ENCODE results near the gene TOR4A. TPM values are rescaled to one million over a fixed set of nuclear protein-coding genes. Genes with fewer than 3 reads are reported as not detected.

TOR4A gene
- total and polyA plus RNA-seq, 9 of the 15 experiments (the other 6 are each of a cell fraction or from before 2014, with no cell fraction given): 3.9 to 49.2 (median 8.8) TPM

- POLR2A ChIA-PET: interaction anchor here (0.6 to 2.3 kb wide), 5 partner anchors 9 to 119 kb away, joined by 3 to 10 read pairs (median 3); partner anchors contain the start of genes EXD3 and NOXA1
- CTCF ChIA-PET (ENCODE audit: low intra/inter-chr PET ratio): no interaction called here
- in situ Hi-C loops (cut with MboI): no loop called here
- Histone ChIP-seq H3K4me1 (replicated peaks in 1 of 2; ENCODE audit: control insufficient read depth in 2 of 2, insufficient read depth in 2 of 2, low read length in 2 of 2) (peaks cover 24 to 87% of the 10 kb centered on the region in 2 experiments), H3K27me3 (ENCODE audit: control insufficient read depth in 2 of 2, insufficient read depth in 2 of 2, low read length in 2 of 2) (no peaks in the 10 kb centered on the region), H3K4me2 (ENCODE audit: insufficient read depth, low read length) (no peak overlapping the region), H2AFZ (ENCODE audit: low read depth, low read length) (no peak overlapping the region), H3K9me3 (replicated peaks; ENCODE audit: control insufficient read depth, insufficient read depth, low read depth, low read length) (no peaks in the 10 kb centered on the region), H3K4me3 (no peak overlapping the region), H3K27ac (ENCODE audit: extremely low read depth, low read depth, low read length) (no peak overlapping the region), H3K36me3 (ENCODE audit: control insufficient read depth, insufficient read depth, low read length) (no peaks in the 10 kb centered on the region), H3K9me1 (ENCODE audit: control insufficient read depth, insufficient read depth, low read length) (peaks cover 7% of the 10 kb centered on the region), H3K79me2 (ENCODE audit: control insufficient read depth, insufficient read depth, low read length) (peaks cover 22% of the 10 kb centered on the region), H4K20me1 (replicated peaks; ENCODE audit: control insufficient read depth, insufficient read depth, low read length) (peaks cover 13% of the 10 kb centered on the region), H3K9ac (ENCODE audit: insufficient read depth in 1 of 2, low read depth in 2 of 2, low read length in 2 of 2) (no peak overlapping the region)
- no TSS peak for BruUV-seq (replicated peaks)
- FAIRE-seq (no peak), DNase-seq (ENCODE audit: extremely low read depth in 1 of 4, low spot score in 3 of 4) (no peak), ATAC-seq (no peak)
- WGBS (ENCODE audit: insufficient coverage, low coverage, missing lambda C conversion rate): 44% methylated on average over 13 of the region's 16 CpGs
- intact Hi-C loops (cut with micrococcal nuclease): loop anchor here (5.0 to 10.0 kb wide), 4 partner anchors 62 to 228 kb away; partner anchors contain the start of genes EXD3, NOXA1 and TUBB4B
- TF ChIP-seq TAF1 (IDR thresholded peaks at IDR 0.05; ENCODE audit: control insufficient read depth, extremely low read depth, insufficient read depth, low read length, severe bottlenecking): no peak
- no peak for TF ChIP-seq CBFA2T2 (conservative IDR thresholded peaks at IDR 0.05)
- TF ChIP-seq ZNF324 (CRISPR knock-in tag; IDR thresholded peaks at IDR 0.05): no peak
- TF ChIP-seq ZNF695 (CRISPR knock-in tag; IDR thresholded peaks at IDR 0.05): no peak
- no peak for TF ChIP-seq TRIM28 (IDR thresholded peaks at IDR 0.05)
- peak; percentile 68 for TF ChIP-seq ZNF316 (IDR thresholded peaks at IDR 0.05)
- TF ChIP-seq, protein P1, sequence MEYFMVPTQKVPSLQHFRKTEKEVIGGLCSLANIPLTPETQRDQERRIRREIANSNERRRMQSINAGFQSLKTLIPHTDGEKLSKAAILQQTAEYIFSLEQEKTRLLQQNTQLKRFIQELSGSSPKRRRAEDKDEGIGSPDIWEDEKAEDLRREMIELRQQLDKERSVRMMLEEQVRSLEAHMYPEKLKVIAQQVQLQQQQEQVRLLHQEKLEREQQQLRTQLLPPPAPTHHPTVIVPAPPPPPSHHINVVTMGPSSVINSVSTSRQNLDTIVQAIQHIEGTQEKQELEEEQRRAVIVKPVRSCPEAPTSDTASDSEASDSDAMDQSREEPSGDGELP (CRISPR knock-in tag; IDR thresholded peaks at IDR 0.05; ENCODE audit: borderline replicate concordance): 0 out of 2 replicates have a peak, but pooled peaks have one; percentile 18
- TF ChIP-seq NFIC (IDR thresholded peaks at IDR 0.05): no peak
- TF ChIP-seq, protein P2, sequence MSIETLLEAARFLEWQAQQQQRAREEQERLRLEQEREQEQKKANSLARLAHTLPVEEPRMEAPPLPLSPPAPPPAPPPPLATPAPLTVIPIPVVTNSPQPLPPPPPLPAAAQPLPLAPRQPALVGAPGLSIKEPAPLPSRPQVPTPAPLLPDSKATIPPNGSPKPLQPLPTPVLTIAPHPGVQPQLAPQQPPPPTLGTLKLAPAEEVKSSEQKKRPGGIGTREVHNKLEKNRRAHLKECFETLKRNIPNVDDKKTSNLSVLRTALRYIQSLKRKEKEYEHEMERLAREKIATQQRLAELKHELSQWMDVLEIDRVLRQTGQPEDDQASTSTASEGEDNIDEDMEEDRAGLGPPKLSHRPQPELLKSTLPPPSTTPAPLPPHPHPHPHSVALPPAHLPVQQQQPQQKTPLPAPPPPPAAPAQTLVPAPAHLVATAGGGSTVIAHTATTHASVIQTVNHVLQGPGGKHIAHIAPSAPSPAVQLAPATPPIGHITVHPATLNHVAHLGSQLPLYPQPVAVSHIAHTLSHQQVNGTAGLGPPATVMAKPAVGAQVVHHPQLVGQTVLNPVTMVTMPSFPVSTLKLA (conservative IDR thresholded peaks at IDR 0.05): no peak
- no peak for TF ChIP-seq TAL1 (IDR thresholded peaks at IDR 0.05)
- TF ChIP-seq ZNF146 (CRISPR knock-in tag; IDR thresholded peaks at IDR 0.05; ENCODE audit: unreplicated experiment): no peak
- peak; percentile 72 for TF ChIP-seq C11orf30 (IDR thresholded peaks at IDR 0.05; ENCODE audit: low read depth)
- TF ChIP-seq, protein P3, sequence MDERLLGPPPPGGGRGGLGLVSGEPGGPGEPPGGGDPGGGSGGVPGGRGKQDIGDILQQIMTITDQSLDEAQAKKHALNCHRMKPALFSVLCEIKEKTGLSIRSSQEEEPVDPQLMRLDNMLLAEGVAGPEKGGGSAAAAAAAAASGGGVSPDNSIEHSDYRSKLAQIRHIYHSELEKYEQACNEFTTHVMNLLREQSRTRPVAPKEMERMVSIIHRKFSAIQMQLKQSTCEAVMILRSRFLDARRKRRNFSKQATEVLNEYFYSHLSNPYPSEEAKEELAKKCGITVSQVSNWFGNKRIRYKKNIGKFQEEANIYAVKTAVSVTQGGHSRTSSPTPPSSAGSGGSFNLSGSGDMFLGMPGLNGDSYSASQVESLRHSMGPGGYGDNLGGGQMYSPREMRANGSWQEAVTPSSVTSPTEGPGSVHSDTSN (CRISPR knock-in tag; IDR thresholded peaks at IDR 0.05; ENCODE audit: low read depth): no peak
- TF ChIP-seq, protein P3 (tag; conservative IDR thresholded peaks at IDR 0.05; ENCODE audit: low read depth): no peak
- no peak for TF ChIP-seq ZFP30 (CRISPR knock-in tag; IDR thresholded peaks at IDR 0.05; ENCODE audit: borderline replicate concordance)
- TF ChIP-seq HNRNPH1 (optimal IDR thresholded peaks at IDR 0.05; ENCODE audit: low read depth, low read length): no peak
- TF ChIP-seq ZNF589 (CRISPR knock-in tag; IDR thresholded peaks at IDR 0.05; ENCODE audit: low read depth): no peak
Observed at GRCh38 chr9:137304383-137305059, 27.0 kb downstream of the TOR4A start.
